ENCODE data around the gene RCC2. TPM values are rescaled to one million over a fixed set of nuclear protein-coding genes. Genes with fewer than 3 reads are reported as not detected.

Gene RCC2
- polyA plus RNA-seq, 2 of the 4 experiments (the other 2 are of a cell fraction), result 60.9 to 90.0 TPM

DNA sequence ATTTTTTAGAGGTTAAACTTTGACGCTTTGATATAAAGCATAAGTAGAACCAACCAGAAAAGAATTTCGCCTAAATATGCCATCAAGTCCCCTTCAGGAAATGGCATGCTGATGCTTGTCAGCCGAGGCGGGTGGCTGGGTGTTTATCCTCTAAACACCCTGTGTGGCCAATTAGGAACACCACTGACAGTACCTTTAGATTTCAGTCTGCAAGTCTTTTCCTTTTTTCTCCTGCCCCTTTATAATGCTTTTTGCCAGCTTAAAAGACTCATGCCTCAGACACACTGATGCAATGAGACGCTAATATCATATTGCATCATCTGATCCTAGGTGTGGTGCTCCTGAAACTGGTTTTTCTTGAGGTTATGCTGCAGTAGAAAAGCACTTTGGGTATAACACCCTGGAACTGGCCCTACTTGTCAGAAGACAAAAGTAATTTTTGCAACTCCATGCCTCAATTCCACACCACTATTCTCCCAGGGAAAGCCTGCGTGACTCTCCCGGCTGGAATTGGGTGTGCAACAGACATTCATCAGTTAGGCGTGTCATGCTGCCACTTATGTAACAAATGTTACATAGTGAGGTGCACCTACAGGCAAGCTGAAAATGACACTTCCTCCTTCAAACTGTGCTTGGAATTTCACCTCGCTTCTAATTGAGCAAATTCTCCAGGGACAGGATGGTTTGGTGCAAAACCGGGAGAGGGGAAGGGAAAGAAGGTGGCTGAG is 2.0 kb upstream of the RCC2 start:
- POLR2A ChIA-PET, result interaction anchor here (0.9 kb wide), 1 partner anchor 46 kb away, joined by 5 read pairs; no protein-coding TSS in a partner anchor
- CTCF ChIA-PET, result interaction anchor here (0.6 to 2.8 kb wide), 10 partner anchors 10 to 165 kb away, joined by 3 to 11 read pairs (median 3); no protein-coding TSS in a partner anchor
- WGBS (ENCODE audit: missing lambda C conversion rate), result 37% methylated on average over 10 of the region's 10 CpGs

DNA sequence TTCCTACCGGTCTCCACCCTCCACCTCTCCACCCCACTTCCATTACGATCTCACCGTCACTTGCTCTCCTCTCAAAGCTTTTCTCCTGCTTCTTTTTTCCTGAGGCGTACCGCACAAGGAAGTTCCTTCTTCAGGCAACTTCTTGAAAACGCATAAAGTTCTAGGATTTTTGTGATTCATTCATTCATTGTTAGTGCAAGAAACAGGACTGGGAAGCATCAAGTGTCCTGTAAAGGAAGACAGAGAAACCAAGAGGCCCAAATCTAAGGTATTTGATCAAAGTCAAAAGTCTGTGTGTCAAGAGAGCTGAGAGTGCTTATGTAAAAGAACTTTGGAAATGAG is 1.3 kb upstream of the RCC2 start:
- ATAC-seq, result no peak
- no peak for DNase-seq (ENCODE audit: low read depth in 1 of 2, low spot score in 1 of 2)
- FAIRE-seq, result no peak
- Histone ChIP-seq H3K9me3 (no peaks in the 10 kb centered on the region), H3K4me3 (peak overlapping the region; percentile 98), H3K4me2 (peak overlapping the region; percentile 100), H3K4me1 (peaks cover 51% of the 10 kb centered on the region), H3K27ac (peak overlapping the region; percentile 97 to 99)
- TF ChIP-seq KDM1A (IDR thresholded peaks at IDR 0.05; ENCODE audit: low read depth) (no peak), NFE2L2 (conservative IDR thresholded peaks at IDR 0.05; ENCODE audit: low read length) (no peak), CEBPB (IDR thresholded peaks at IDR 0.05) (no peak), CBX2 (IDR thresholded peaks at IDR 0.05; ENCODE audit: borderline replicate concordance, low read depth) (no peak), CBX8 (IDR thresholded peaks at IDR 0.05) (no peak), RCOR1 (IDR thresholded peaks at IDR 0.05; ENCODE audit: low read depth, low read length) (no peak), NPAS2 (CRISPR knock-in tag; IDR thresholded peaks at IDR 0.05; ENCODE audit: borderline replicate concordance) (no peak), HOXB13 (CRISPR knock-in tag; IDR thresholded peaks at IDR 0.05; ENCODE audit: low read depth) (no peak), SMC3 (IDR thresholded peaks at IDR 0.05) (no peak), POLR2A (IDR thresholded peaks at IDR 0.05; ENCODE audit: low read length) (no peak), SREBF2 (IDR thresholded peaks at IDR 0.05) (no peak), RARB (CRISPR knock-in tag; IDR thresholded peaks at IDR 0.05) (no peak), RFX5 (IDR thresholded peaks at IDR 0.05) (no peak)
- TF ChIP-seq, protein P1, sequence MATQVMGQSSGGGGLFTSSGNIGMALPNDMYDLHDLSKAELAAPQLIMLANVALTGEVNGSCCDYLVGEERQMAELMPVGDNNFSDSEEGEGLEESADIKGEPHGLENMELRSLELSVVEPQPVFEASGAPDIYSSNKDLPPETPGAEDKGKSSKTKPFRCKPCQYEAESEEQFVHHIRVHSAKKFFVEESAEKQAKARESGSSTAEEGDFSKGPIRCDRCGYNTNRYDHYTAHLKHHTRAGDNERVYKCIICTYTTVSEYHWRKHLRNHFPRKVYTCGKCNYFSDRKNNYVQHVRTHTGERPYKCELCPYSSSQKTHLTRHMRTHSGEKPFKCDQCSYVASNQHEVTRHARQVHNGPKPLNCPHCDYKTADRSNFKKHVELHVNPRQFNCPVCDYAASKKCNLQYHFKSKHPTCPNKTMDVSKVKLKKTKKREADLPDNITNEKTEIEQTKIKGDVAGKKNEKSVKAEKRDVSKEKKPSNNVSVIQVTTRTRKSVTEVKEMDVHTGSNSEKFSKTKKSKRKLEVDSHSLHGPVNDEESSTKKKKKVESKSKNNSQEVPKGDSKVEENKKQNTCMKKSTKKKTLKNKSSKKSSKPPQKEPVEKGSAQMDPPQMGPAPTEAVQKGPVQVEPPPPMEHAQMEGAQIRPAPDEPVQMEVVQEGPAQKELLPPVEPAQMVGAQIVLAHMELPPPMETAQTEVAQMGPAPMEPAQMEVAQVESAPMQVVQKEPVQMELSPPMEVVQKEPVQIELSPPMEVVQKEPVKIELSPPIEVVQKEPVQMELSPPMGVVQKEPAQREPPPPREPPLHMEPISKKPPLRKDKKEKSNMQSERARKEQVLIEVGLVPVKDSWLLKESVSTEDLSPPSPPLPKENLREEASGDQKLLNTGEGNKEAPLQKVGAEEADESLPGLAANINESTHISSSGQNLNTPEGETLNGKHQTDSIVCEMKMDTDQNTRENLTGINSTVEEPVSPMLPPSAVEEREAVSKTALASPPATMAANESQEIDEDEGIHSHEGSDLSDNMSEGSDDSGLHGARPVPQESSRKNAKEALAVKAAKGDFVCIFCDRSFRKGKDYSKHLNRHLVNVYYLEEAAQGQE (IDR thresholded peaks at IDR 0.05), result no peak
- TF ChIP-seq, protein P2, sequence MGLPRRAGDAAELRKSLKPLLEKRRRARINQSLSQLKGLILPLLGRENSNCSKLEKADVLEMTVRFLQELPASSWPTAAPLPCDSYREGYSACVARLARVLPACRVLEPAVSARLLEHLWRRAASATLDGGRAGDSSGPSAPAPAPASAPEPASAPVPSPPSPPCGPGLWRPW (IDR thresholded peaks at IDR 0.05), result no peak
- ChIA-PET POLR2A (interaction anchor here (0.6 to 0.9 kb wide), 2 partner anchors 46 to 429 kb away, joined by 3 to 5 read pairs; partner anchors contain the start of gene ATP13A2), CTCF (interaction anchor here (1.0 to 2.8 kb wide), 7 partner anchors 10 to 84 kb away, joined by 3 to 11 read pairs (median 3); no protein-coding TSS in a partner anchor)
- 74% methylated on average over 6 of the region's 6 CpGs for WGBS (ENCODE audit: missing lambda C conversion rate)

More for the DNA sequence above, 2.0 kb upstream of the RCC2 start:
- Histone ChIP-seq H3K4me3 (peak overlapping the region; percentile 98; the same call in 2 of the 3 replicates), H3K27ac (peak overlapping the region; percentile 97 to 99), H3K4me2 (peak overlapping the region; percentile 100), H3K4me1 (peaks cover 46% of the 10 kb centered on the region), H3K9me3 (no peaks in the 10 kb centered on the region)
- DNase-seq (ENCODE audit: low read depth in 1 of 2, low spot score in 1 of 2) (peak in 1 of 2 experiments; percentile 61), FAIRE-seq (no peak), ATAC-seq (peak; percentile 18 to 28; a peak in 3 of 6 replicates)
- TF ChIP-seq CEBPB (IDR thresholded peaks at IDR 0.05), result peak; percentile 79 to 84; a peak in 3 of 4 replicates
- TF ChIP-seq ZC3H11A (IDR thresholded peaks at IDR 0.05), result no peak
- TF ChIP-seq, protein P2 (IDR thresholded peaks at IDR 0.05), result 0 out of 2 replicates have a peak, but pooled peaks have one; percentile 15
- peak in 1 of 2 experiments; percentile 43; a peak in 1 of 5 replicates for TF ChIP-seq EP300 (IDR thresholded peaks at IDR 0.05)
- TF ChIP-seq FOSL2 (IDR thresholded peaks at IDR 0.05), result no peak
- TF ChIP-seq FOSL2 (CRISPR knock-in tag; IDR thresholded peaks at IDR 0.05), result peak; percentile 35
- no peak for TF ChIP-seq ZSCAN20 (CRISPR knock-in tag; IDR thresholded peaks at IDR 0.05)
